HG03159 (cell line): ENCODE data around the gene FNBP1L.

Experiments
- ATAC-seq: cut with Tn5 transposase; IDR thresholded peaks from one replicate; pipeline ENCODE4 v1.9.1; 2021; ENCODE audit warnings: mild to moderate bottlenecking, moderate library complexity; ENCODE audit not compliant: unreplicated experiment

Gene FNBP1L

GRCh38 chr1:93588206-93588605, 140.3 kb downstream of the FNBP1L start:
- no peak for ATAC-seq

DNA sequence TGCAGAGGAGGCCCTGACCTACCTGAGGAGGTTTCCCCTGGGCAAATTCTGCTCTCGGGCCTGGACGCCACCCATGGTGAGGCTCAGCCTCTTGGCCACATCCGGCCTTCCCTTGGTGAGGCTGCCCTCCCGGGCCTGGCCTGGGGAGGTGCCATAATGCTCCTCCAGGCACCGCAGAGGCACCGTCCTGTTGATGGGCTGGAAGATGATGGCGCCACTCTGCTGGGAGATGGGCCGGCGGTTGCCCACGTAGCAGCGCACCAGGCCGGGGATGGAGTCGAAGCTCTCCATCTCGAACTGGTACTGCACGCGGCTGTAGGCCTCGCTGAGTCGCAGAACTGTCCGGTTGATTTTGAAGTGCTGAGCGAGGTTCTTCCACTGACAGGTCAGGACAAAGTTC, 141.0 kb downstream of the FNBP1L start:
- no peak for ATAC-seq

DNA sequence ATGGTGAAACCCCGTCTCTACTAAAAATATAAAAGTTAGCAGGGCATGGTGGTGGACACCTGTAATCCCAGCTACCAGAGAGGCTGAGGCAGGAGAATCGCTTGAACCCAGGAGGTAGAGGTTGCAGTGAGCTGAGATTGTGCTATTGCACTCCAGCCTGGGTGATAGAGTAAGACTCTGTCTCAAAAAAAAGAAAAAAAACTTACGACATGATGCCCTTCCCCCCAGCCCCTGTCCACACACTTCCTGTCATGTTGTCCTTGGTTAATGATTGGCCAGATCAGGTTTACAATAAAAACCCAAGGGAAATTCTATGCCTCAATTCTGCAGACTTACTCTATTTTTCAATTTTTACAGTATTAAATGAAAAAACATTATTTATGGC, 143.4 kb downstream of the FNBP1L start:
- ATAC-seq: peak; percentile 19

DNA sequence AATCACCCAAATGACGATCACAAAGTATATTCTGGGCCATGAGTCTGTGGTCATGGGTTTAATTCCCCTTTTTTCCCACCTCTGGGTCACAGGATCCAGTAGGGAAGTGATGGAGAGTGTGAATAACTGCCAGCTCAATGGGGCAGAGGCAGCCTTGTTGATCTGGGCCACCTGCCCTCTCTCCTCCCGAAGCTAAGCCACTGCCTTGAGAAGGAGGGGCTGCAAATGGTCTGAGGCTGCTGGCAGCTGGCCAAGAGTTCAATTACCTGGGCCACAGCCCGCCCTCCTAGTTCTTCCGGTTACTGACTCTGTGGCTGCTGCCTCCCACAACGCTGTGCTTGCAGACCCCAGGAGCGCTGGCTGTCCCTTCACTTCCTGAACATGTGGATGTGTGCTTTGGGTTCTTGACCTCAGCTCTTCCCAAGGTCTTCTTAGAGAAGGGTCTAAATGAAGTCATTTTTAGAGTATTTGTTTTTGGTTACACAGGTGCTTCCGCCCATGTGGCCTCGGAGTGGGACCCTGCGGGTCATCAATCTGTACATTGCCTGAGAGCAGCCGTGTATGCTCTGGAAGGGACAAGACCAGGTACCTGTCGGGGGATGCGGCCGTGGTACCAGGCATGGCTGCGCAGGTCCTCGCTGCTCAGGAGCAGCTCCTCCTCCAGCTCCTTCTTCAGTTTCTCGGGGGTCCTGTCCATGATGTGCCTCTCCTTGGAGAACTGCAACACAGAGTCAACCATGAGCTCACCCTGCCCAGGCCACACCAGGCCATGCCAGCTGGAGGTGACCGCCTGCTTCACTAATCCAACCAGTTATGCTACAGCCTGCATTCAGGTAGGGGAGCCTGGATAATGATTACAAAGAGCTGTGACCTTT, 144.0 kb downstream of the FNBP1L start:
- peak; percentile 92 for ATAC-seq

DNA sequence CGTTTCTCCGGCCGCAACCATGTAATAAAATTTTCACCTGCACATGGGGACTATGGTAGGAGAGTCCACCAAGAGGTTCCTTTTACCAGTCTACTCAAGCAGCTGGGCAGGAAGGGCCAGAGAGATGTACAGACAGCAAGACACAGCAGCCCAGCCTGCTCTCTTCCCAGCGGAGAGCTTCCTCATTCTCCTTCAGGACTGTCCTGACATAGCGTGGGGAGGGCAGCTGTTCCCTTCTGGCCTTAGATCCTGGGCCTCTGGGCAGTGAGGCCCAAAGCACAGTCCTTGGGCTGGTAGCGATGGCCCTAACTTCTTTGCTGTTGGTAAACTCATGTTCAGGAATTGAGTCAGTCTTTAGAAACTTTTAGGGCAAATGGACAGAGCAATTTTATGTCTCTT, 144.6 kb downstream of the FNBP1L start:
- no peak for ATAC-seq

GRCh38 chr1:93593854-93594602, 146.1 kb downstream of the FNBP1L start:
- no peak for ATAC-seq

- ATAC-seq: no peak
Observed at GRCh38 chr1:93594603-93594880, 146.6 kb downstream of the FNBP1L start.

- no peak for ATAC-seq
Observed at GRCh38 chr1:93595266-93595665, 147.3 kb downstream of the FNBP1L start.

DNA sequence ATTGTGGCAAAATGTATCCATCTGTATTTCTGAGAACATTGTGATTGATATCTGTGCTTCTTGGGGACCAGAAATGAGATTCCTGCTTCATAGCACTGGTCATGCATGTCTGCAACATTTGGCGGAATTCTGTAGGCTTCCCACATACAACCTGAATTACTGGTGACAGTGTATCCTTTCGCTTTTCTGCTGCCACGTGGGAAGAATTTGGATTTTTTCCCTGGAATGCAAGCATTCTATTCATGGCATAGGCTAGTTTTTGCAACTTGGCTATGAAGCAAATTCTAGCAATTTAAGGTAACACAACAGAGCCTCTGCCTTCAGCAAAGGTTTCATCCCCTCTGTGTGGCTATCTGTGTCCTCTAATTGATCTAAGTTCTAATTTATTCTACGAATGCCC, 147.8 kb downstream of the FNBP1L start:
- ATAC-seq: no peak

- no peak for ATAC-seq
Observed at GRCh38 chr1:93596329-93597089, 148.6 kb downstream of the FNBP1L start.

GRCh38 chr1:93597709-93598108, 149.8 kb downstream of the FNBP1L start:
- no peak for ATAC-seq

DNA sequence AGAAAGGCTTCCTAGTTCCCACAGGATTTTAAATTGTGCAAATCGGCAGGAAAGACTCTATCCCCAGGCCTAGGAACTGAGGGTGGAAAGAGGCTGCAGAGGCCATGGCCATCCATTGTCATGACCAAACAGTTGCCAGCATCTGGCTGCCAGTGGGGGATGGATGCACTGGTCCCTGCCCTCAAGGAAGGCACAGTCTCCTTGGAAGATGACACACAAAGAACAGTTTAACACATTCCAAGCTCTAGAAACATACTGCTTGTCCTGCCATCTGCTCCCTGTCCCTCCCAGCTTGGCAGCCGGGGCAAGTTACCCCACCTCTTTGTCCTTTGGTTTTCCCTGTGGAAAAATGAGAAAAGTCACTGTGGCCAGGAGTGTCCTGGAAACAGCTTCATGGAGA, 150.5 kb downstream of the FNBP1L start:
- ATAC-seq: no peak

GRCh38 chr1:93598861-93599439, 151.0 kb downstream of the FNBP1L start:
- ATAC-seq: no peak

- no peak for ATAC-seq
Observed at GRCh38 chr1:93599479-93599878, 151.6 kb downstream of the FNBP1L start.

GRCh38 chr1:93600663-93601062, 152.7 kb downstream of the FNBP1L start:
- no peak for ATAC-seq

DNA sequence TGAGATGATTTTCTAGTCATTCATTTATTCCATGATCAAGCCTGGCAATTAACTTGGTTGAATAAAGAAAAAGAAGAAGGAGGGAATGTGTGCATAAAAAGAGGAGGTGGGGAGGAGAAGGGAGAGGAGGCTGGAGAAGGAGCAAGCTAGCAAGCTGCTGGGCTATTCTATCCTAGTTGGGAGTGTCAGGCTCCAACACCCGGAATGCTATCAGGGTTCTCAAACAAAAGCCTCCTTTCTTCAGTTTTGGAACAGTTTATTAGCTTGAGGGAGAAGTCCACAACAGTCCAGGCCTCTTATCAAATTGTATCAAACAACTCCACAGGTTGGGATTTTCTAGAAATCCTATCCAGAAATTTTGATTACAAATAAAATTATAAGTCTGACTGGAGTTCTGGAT, 153.8 kb downstream of the FNBP1L start:
- no peak for ATAC-seq

DNA sequence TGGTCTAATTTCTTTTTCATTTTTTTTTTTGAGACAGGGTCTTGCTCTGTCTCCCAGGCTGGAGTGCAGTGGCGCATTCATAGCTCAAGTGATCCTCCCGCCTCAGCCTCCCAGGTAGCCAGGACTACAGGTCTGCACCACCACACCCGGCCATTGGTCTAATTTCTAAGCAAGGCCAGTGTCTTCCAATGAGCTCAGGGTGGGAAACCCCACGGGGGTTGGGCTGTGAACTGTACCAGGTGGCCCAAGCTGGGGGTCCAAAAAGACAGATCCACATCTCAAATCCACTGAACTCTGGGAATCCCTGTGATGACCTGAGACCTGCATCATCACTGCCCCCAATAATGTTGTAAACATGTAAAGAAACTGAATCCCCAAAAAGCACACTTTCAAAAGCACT, 154.2 kb downstream of the FNBP1L start:
- ATAC-seq: no peak

- no peak for ATAC-seq
Observed at GRCh38 chr1:93603106-93603505, 155.2 kb downstream of the FNBP1L start.

DNA sequence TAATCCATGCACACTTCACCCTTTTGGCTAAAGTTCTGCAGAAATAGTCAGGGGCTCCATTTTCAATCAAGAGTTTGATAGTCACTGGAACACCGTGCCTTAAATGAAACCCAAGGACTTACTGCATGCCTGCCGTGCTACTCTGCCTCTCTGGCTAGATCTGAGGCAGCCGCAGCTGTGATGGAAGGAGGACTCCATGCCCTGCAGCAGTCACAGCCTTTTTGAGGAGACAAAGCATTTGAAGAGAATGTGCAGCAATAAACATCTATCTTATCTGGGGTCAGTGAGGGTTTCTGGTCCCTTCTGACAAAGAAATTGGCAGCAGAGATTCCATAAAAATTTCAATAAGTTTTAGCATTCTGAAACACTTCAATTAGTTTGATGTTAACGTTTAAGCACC, 155.7 kb downstream of the FNBP1L start:
- no peak for ATAC-seq
